ENCODE measurements around the gene TNFRSF17.

Gene TNFRSF17

GRCh38 chr16:11996433-11997330 is 31.7 kb downstream of the TNFRSF17 start:
- Histone ChIP-seq H2AFZ (ENCODE audit: low read length) (no peak overlapping the region), H3K4me3 (ENCODE audit: low read length) (no peak overlapping the region), H3K9me2 (replicated peaks; ENCODE audit: insufficient read depth, low read length) (no peaks in the 10 kb centered on the region), H3K4me1 (ENCODE audit: low read length) (no peaks in the 10 kb centered on the region), H4K20me1 (ENCODE audit: insufficient read depth, low read length) (no peaks in the 10 kb centered on the region), H3F3A (ENCODE audit: insufficient read depth, low read length) (no peaks in the 10 kb centered on the region), H3K27ac (ENCODE audit: low read length) (no peak overlapping the region), H3K9me3 (replicated peaks; ENCODE audit: insufficient read depth, low read length) (no peaks in the 10 kb centered on the region), H3K4me2 (ENCODE audit: low read depth, low read length) (no peak overlapping the region), H3K36me3 (replicated peaks; ENCODE audit: insufficient read depth, low read length) (no peaks in the 10 kb centered on the region), H3K27me3 (replicated peaks; ENCODE audit: insufficient read depth, low read length) (no peaks in the 10 kb centered on the region), H3K9ac (ENCODE audit: low read length) (no peak overlapping the region), H3K79me2 (ENCODE audit: low read length) (peaks cover 86% of the 10 kb centered on the region)
- TF ChIP-seq CTCF (IDR thresholded peaks at IDR 0.05; ENCODE audit: low read length), result no peak
- DNase-seq, result no peak

GRCh38 chr16:12000032-12000431 is 35.0 kb downstream of the TNFRSF17 start:
- Histone ChIP-seq H3K27ac (ENCODE audit: low read length) (no peak overlapping the region), H3K27me3 (replicated peaks; ENCODE audit: insufficient read depth, low read length) (no peaks in the 10 kb centered on the region), H3K36me3 (replicated peaks; ENCODE audit: insufficient read depth, low read length) (no peaks in the 10 kb centered on the region; the same call in 1 of the 2 replicates), H3K9me2 (replicated peaks; ENCODE audit: insufficient read depth, low read length) (no peaks in the 10 kb centered on the region), H2AFZ (ENCODE audit: low read length) (no peak overlapping the region), H3K4me1 (ENCODE audit: low read length) (no peaks in the 10 kb centered on the region), H3K9me3 (replicated peaks; ENCODE audit: insufficient read depth, low read length) (no peaks in the 10 kb centered on the region), H3K79me2 (ENCODE audit: low read length) (peaks cover 59% of the 10 kb centered on the region), H3K9ac (ENCODE audit: low read length) (no peak overlapping the region), H3K4me3 (ENCODE audit: low read length) (no peak overlapping the region), H4K20me1 (ENCODE audit: insufficient read depth, low read length) (no peaks in the 10 kb centered on the region), H3F3A (ENCODE audit: insufficient read depth, low read length) (no peaks in the 10 kb centered on the region), H3K4me2 (ENCODE audit: low read depth, low read length) (no peak overlapping the region)
- TF ChIP-seq CTCF (IDR thresholded peaks at IDR 0.05; ENCODE audit: low read length) (no peak), EZH2phosphoT487 (IDR thresholded peaks at IDR 0.05; ENCODE audit: low read length) (no peak), EZH2 (optimal IDR thresholded peaks at IDR 0.05; ENCODE audit: low read depth, low read length) (no peak)
- DNase-seq, result no peak

GRCh38 chr16:12002447-12003006 is 37.5 kb downstream of the TNFRSF17 start:
- Histone ChIP-seq H3K36me3 (replicated peaks; ENCODE audit: insufficient read depth, low read length) (no peaks in the 10 kb centered on the region; the same call in 1 of the 2 replicates), H3F3A (ENCODE audit: insufficient read depth, low read length) (no peaks in the 10 kb centered on the region), H3K9me2 (replicated peaks; ENCODE audit: insufficient read depth, low read length) (no peaks in the 10 kb centered on the region), H3K4me1 (ENCODE audit: low read length) (no peaks in the 10 kb centered on the region), H3K9me3 (replicated peaks; ENCODE audit: insufficient read depth, low read length) (no peaks in the 10 kb centered on the region), H3K79me2 (ENCODE audit: low read length) (peaks cover 38% of the 10 kb centered on the region), H4K20me1 (ENCODE audit: insufficient read depth, low read length) (no peaks in the 10 kb centered on the region), H3K9ac (ENCODE audit: low read length) (no peak overlapping the region), H2AFZ (ENCODE audit: low read length) (no peak overlapping the region), H3K4me2 (ENCODE audit: low read depth, low read length) (no peak overlapping the region), H3K4me3 (ENCODE audit: low read length) (no peak overlapping the region), H3K27ac (ENCODE audit: low read length) (no peak overlapping the region), H3K27me3 (replicated peaks; ENCODE audit: insufficient read depth, low read length) (no peaks in the 10 kb centered on the region)
- TF ChIP-seq EZH2 (optimal IDR thresholded peaks at IDR 0.05; ENCODE audit: low read depth, low read length) (no peak), CTCF (IDR thresholded peaks at IDR 0.05; ENCODE audit: low read length) (no peak), EZH2phosphoT487 (IDR thresholded peaks at IDR 0.05; ENCODE audit: low read length) (no peak)
- no peak for DNase-seq

All from MM.1S (cell line).